Small intestine (tissue), 7 donors: ENCODE measurements around the gene SMIM38. TPM values are rescaled to one million over a fixed set of nuclear protein-coding genes. Genes with fewer than 3 reads are reported as not detected.
"Not testable (repeated sequence)": the region's sequence is repeated elsewhere in the genome, so short reads cannot be mapped to it uniquely, and the experiment has no call there.

Source experiments
- DNase-seq, 2 donors: peaks; one replicate each; pipeline versions ENCODE4 v3.0.0 to v3.0.0-alpha.2; 2013
- FAIRE-seq: peaks from 2 replicates; lab custom pipeline; 2012; peaks lifted over from hg19 to GRCh38; lab: Jason Lieb, UNC
- H3K27ac ChIP-seq, 3 donors: one replicate each; pipeline ENCODE4 v1.5.1; 2013; ENCODE audit warnings: low read length in 2 of 3, mild to moderate bottlenecking in 2 of 3, control low read depth in 1 of 3, inconsistent platforms in 1 of 3, low read depth in 1 of 3, moderate library complexity in 1 of 3
- H3K27me3 ChIP-seq, 3 donors: one replicate each; pipeline ENCODE4 v1.6.1; 2013; ENCODE audit warnings: low read length in 3 of 3, inconsistent platforms in 1 of 3; ENCODE audit not compliant: control insufficient read depth in 3 of 3, insufficient read depth in 3 of 3
- H3K36me3 ChIP-seq, 3 donors: one replicate each; pipeline ENCODE4 v1.6.1; 2013; ENCODE audit warnings: low read length in 3 of 3, inconsistent platforms in 1 of 3, low read depth in 1 of 3, mild to moderate bottlenecking in 1 of 3, moderate library complexity in 1 of 3; ENCODE audit not compliant: control insufficient read depth in 3 of 3, insufficient read depth in 2 of 3
- H3K4me1 ChIP-seq, 3 donors: one replicate each; pipeline ENCODE4 v1.6.1; 2013; ENCODE audit warnings: low read length in 2 of 3, inconsistent platforms in 1 of 3, low read depth in 1 of 3, mild to moderate bottlenecking in 1 of 3, moderate library complexity in 1 of 3; ENCODE audit not compliant: control insufficient read depth in 3 of 3, insufficient read depth in 2 of 3
- H3K4me3 ChIP-seq, 3 donors: one replicate each; pipeline ENCODE4 v1.5.1; 2013; ENCODE audit warnings: low read length in 3 of 3, control low read depth in 1 of 3, inconsistent platforms in 1 of 3, low read depth in 1 of 3, mild to moderate bottlenecking in 1 of 3, moderate library complexity in 1 of 3
- H3K9me3 ChIP-seq, 2 donors: one replicate each; pipeline ENCODE4 v1.6.1; 2013; ENCODE audit warnings: low read depth in 1 of 2, low read length in 1 of 2; ENCODE audit not compliant: control insufficient read depth in 2 of 2, insufficient read depth in 1 of 2
- WGBS, 3 donors: extraction: QIAGEN DNeasy Blood & Tissue Kit; methylation state at CpG; one replicate each; pipeline ENCODE4 v1.1.7; 2013; 5-methylcytosine and 5-hydroxymethylcytosine counted together
- polyA plus RNA-seq, 4 donors: library from polyadenylated mRNA; stranded (reverse) in 3 of 4; unstranded in 1 of 4; fragments of 200-250 nt in 3 of 4; fragments of 120-200 nt in 1 of 4; gene quantifications; one replicate each; pipeline versions ENCODE4 v1.2.1 to v1.2.3, GENCODE V29; 2013
- donor health status: healthy with polysubstance abuse.
- donor health status: control.
- donor health status: control.
- donor health status: Bipolar disorder and iron deficiency.
- donor health status: healthy.

SMIM38 gene
- polyA plus RNA-seq, 4 donors = 0.09 to 0.24 TPM; not detected in 2

DNA sequence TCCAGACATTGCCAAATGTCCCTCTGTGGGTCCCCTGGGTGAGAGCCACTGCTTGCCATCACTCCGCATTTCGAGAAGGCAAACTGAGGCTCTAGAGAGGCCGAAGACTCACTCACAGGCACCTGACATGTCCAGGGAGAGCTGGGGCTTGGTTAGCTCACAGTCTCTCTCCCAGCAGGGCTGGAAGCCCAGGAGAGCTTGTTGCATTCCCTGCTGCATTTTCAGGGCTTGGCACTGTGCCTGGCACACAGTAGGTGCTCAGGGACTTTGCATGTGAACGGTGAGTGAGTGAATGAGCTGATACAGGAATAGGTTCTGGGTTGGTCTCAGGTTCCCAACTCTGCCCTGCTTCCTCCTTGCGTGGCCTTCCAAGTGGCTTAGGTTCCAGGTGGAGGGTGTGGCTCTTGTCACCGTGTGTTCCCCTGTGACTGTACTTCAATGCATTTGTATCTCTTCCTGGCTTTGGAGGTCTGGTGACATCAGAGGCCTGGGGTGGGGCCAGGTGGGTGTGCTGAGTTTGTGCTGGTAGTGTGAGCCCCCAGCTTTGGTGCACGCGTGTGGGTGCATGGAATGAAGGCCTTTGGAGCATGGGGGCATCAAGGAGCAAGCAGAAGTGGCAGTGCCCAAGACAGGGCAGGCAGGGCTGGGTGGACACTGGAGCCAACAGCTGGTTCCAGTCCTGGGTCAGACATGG is 18.4 kb upstream of the SMIM38 start:
- no peaks in the 10 kb centered on the region for H3K4me1 ChIP-seq
- 68 to 84% (median 82%) methylated on average over 8 of the region's 8 CpGs for WGBS, 3 donors
- DNase-seq (peak; percentile 25 to 33), FAIRE-seq (no peak)
- no peak overlapping the region for H3K4me3 ChIP-seq
- H3K27me3 ChIP-seq = no peaks in the 10 kb centered on the region
- peaks cover 0 to 22% (median 0%) of the 10 kb centered on the region in 3 donors for H3K36me3 ChIP-seq
- peaks cover 0 to 13% of the 10 kb centered on the region in 2 donors for H3K9me3 ChIP-seq
- H3K27ac ChIP-seq = no peak overlapping the region

DNA sequence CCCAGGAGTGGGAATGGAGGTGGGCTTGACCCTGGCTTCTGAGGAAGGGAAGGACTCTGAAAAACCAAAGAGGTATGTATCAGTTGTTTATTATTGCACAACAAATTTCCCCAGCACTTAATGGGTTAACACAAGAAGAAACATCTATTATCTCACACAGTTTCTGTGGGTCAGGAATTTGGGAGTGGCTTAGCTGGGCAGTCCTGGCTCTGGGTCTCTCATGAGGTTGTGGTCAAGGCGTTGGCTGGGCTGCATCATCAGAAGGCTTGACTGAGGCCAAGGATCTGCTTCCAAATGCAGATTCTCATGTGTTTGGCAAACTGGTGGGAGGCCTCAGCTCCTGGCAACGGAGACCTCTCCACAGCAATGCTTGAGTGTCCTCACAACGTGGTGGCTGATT is 17.5 kb upstream of the SMIM38 start:
- FAIRE-seq = no peak
- H3K9me3 ChIP-seq = peaks cover 0 to 8% of the 10 kb centered on the region in 2 donors
- 59 to 69% (median 67%) methylated on average over 3 of the region's 3 CpGs for WGBS, 3 donors

DNA sequence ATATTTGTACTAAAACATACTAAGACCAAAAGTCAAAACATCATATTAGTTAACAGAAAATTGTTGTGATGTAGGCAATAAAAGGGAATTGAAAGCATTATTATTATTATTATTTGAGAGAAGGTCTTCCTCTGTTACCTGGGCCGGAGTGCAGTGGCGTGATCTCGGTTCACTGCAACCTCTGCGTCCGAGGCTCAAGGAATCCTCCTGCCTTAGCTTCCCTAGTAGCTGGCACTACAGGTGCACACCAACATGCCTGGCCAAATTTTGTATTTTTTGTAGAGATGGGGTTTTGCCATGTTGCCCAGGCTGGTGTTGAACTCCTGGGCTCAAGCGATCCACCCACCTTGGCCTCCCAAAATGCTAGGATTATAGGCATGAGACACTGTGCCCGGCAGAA is 15.6 kb upstream of the SMIM38 start:
- 92 to 96% (median 94%) methylated on average over 7 of the region's 7 CpGs for WGBS, 3 donors
- not testable (repeated sequence) for FAIRE-seq, H3K4me3 ChIP-seq, H3K27me3 ChIP-seq, H3K27ac ChIP-seq, H3K9me3 ChIP-seq, H3K4me1 ChIP-seq, DNase-seq
- H3K36me3 ChIP-seq = peaks cover 0 to 21% (median 0%) of the 10 kb centered on the region in 3 donors

More for the DNA sequence above, 17.5 kb upstream of the SMIM38 start:
- peaks cover 0 to 22% (median 0%) of the 10 kb centered on the region in 3 donors for H3K36me3 ChIP-seq
- no peaks in the 10 kb centered on the region for H3K4me1 ChIP-seq
- H3K4me3 ChIP-seq = no peak overlapping the region
- DNase-seq = no peak
- H3K27ac ChIP-seq = no peak overlapping the region
- H3K27me3 ChIP-seq = no peaks in the 10 kb centered on the region

DNA sequence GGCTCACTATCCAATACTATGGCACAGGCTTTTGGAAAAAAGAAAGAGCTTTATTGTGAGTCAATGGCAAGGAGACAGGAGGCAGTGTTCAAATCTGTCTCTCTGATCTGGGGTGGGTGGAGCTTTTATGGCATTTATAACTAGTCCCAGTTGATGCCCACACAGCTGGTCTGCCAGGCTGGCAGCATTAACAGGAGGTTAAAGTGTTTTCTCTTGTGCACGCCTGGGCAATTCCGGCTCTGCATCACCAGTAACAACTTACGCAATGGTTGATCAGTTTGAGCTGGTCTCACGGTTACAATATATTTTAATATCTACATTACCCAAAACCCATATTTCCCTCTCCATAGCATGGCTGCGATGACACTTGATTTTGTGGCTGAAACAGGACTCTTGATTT is 15.1 kb upstream of the SMIM38 start:
- Histone ChIP-seq H3K27ac (no peak overlapping the region), H3K27me3 (no peaks in the 10 kb centered on the region), H3K36me3 (peaks cover 0 to 19% (median 0%) of the 10 kb centered on the region in 3 donors), H3K9me3 (peaks cover 0 to 10% of the 10 kb centered on the region in 2 donors), H3K4me3 (no peak overlapping the region), H3K4me1 (no peaks in the 10 kb centered on the region)
- no peak for FAIRE-seq
- DNase-seq = no peak
- 64 to 83% (median 66%) methylated on average over 5 of the region's 5 CpGs for WGBS, 3 donors

DNA sequence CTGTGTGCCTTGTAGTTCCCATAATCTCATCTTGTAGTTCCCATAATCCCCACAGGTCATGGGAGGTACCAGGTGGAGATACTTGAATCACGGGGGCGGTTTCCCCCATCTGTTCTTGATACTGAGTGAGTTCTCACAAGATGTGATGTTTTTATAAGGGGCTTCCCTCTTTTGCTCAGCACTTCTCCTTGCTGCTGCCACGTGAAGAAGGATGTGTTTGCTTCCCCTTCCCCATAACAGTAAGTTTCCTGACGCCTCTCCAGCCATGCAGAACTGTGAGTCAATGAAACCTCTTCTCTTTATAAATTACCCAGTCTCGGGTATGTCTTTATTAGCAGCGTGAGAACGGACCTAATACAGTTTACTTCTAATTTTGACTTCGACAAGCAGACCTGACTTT is 14.0 kb upstream of the SMIM38 start:
- 47 to 69% (median 56%) methylated on average over 8 of the region's 8 CpGs for WGBS, 3 donors
- H3K4me3 ChIP-seq = no peak overlapping the region
- no peak overlapping the region for H3K27ac ChIP-seq
- no peaks in the 10 kb centered on the region for H3K4me1 ChIP-seq
- DNase-seq = no peak
- no peaks in the 10 kb centered on the region for H3K27me3 ChIP-seq
- peaks cover 0 to 17% (median 0%) of the 10 kb centered on the region in 3 donors for H3K36me3 ChIP-seq
- FAIRE-seq = no peak
- H3K9me3 ChIP-seq = peaks cover 0 to 19% of the 10 kb centered on the region in 2 donors

DNA sequence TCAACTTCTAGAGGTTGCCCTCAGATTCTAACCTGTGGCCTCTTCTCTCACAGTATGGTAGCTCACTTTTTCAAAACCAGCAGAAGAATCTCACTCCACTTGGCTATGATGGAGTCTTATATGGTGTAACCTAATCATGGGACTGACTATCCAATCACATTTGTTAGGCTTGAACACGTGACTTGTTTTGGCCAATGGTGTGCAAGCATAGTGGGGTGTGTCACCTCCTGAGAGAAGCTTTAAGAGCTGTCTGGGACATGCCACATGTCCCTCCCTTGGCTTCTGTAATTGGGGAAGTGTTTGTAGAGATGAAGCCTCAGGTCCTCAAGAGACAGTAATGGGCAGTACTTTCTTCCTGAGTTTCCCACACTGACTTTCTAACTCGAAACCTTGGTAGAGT is 12.8 kb upstream of the SMIM38 start:
- Histone ChIP-seq H3K36me3 (peaks cover 0 to 11% (median 0%) of the 10 kb centered on the region in 3 donors), H3K4me3 (no peak overlapping the region), H3K4me1 (no peaks in the 10 kb centered on the region), H3K27me3 (no peaks in the 10 kb centered on the region), H3K9me3 (peaks cover 0 to 26% of the 10 kb centered on the region in 2 donors), H3K27ac (no peak overlapping the region)
- 88 to 95% (median 91%) methylated on average over 2 of the region's 2 CpGs for WGBS, 3 donors
- FAIRE-seq = no peak
- no peak for DNase-seq

DNA sequence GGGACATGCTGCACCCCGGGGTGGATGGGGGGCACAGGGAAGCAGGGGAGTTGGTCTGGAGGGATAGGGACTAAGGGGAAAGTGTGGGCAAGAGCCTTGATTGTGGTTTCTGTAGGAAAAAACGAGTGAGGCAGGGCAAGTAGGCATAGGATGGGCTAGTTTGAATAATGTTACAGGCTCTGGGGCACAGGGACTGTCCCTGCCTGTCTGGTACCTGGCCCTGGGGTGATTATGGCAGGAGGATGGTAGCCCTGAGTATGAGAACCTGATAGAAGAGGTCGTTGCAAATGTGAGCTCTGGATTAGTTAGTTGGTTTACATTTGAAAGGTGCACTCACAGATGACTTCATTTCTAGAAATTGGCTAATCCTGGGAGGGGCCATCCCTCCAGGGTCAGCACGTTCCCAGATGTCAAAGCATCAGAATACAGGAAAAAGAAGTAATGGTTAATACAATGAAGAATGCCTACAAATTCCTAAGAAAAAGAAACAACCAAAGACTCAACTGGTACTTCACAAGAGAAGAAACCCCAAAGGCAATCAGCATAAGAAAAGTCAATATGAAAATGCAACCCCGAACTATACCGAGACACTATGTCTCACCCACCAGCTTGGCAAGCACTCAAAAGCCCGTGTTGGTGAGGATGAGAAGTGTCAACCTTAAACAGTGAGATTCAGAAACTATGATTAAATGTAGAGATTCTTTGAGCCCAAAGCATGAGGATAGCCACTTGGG is 11.3 kb upstream of the SMIM38 start:
- H3K27me3 ChIP-seq = no peaks in the 10 kb centered on the region
- FAIRE-seq = no peak
- peaks cover 0 to 21% of the 10 kb centered on the region in 2 donors for H3K9me3 ChIP-seq
- DNase-seq = no peak
- no peaks in the 10 kb centered on the region for H3K4me1 ChIP-seq
- 51 to 64% (median 56%) methylated on average over 7 of the region's 7 CpGs for WGBS, 3 donors
- H3K36me3 ChIP-seq = peaks cover 0 to 12% (median 0%) of the 10 kb centered on the region in 3 donors
- no peak overlapping the region for H3K27ac ChIP-seq
- H3K4me3 ChIP-seq = no peak overlapping the region

DNA sequence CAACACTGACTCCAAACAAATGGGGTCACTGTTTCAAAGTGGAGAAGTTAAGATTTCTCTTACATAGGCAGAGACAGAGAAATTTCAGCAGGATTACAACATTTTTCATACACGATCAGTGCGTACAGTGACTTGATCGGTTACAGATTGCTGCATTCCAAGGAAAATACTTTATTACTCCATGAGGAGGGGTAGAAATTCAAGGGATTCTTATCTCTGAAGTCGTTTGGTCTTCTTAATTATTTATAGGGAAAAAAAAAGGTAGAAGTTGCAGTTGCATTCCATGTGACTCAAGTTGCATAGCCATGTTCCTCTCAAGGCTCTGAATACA is 10.7 kb upstream of the SMIM38 start:
- no peak overlapping the region for H3K4me3 ChIP-seq
- FAIRE-seq = no peak

More for the DNA sequence above, 10.7 kb upstream of the SMIM38 start:
- WGBS, 3 donors = 71 to 77% (median 71%) methylated on average over 4 of the region's 4 CpGs
- Histone ChIP-seq H3K27ac (no peak overlapping the region), H3K36me3 (peaks cover 0 to 14% (median 0%) of the 10 kb centered on the region in 3 donors), H3K27me3 (no peaks in the 10 kb centered on the region), H3K4me1 (no peaks in the 10 kb centered on the region), H3K9me3 (peaks cover 0 to 21% of the 10 kb centered on the region in 2 donors)
- DNase-seq = no peak
